SK-N-SH treated with all-trans-retinoic acid at 6 μM for 48 hours (cell line): Measurements from ENCODE around the gene SYNE2.
A peak's percentile ranks its signal among the peaks of the same experiment; 100 is the strongest.

Experiments
- ATAC-seq: fragments of 200-7000 bp; cut with Tn5 transposase; 3 replicates; pipeline ENCODE4 v1.9.1; 2020; ENCODE audit warnings: mild to moderate bottlenecking, moderate library complexity
- ARNTL ChIP-seq: fragments of 450-650 bp; formaldehyde crosslinking; IDR thresholded peaks from 2 replicates; pipeline ENCODE4 v1.5.0; 2020; ENCODE audit warnings: low read depth, mild to moderate bottlenecking, moderate library complexity, borderline replicate concordance
- BACH2 ChIP-seq: fragments of 250-450 bp; sonication (Bioruptor Pico); IDR thresholded peaks from 2 replicates; pipeline ENCODE4 v1.9.0; 2021; ENCODE audit warnings: mild to moderate bottlenecking, borderline replicate concordance
- ESRRG ChIP-seq: fragments of 250-450 bp; sonication (Bioruptor Pico); IDR thresholded peaks from 2 replicates; pipeline ENCODE4 v1.6.1; 2021; ENCODE audit warnings: mild to moderate bottlenecking
- GLIS3 ChIP-seq: fragments of 250-450 bp; sonication (Bioruptor Pico); IDR thresholded peaks from 2 replicates; pipeline ENCODE4 v1.5.0; 2020; ENCODE audit warnings: mild to moderate bottlenecking, moderate library complexity
- ISL1 ChIP-seq: fragments of 250-450 bp; sonication (Bioruptor Pico); IDR thresholded peaks from 2 replicates; pipeline ENCODE4 v2.1.2; 2022; ENCODE audit warnings: mild to moderate bottlenecking, moderate library complexity
- OSR1 ChIP-seq: fragments of 250-450 bp; sonication (Bioruptor Pico); IDR thresholded peaks from 2 replicates; pipeline ENCODE4 v1.8.0; 2022; ENCODE audit warnings: moderate library complexity, mild to moderate bottlenecking, inconsistent platforms
- PATZ1 ChIP-seq: fragments of 250-450 bp; sonication (Bioruptor Pico); IDR thresholded peaks from 2 replicates; pipeline ENCODE4 v1.8.0; 2020; ENCODE audit warnings: mild to moderate bottlenecking, moderate library complexity, borderline replicate concordance
- PPARA ChIP-seq: fragments of 250-450 bp; sonication (Bioruptor Pico); IDR thresholded peaks from 2 replicates; pipeline ENCODE4 v1.5.0; 2020; ENCODE audit warnings: mild to moderate bottlenecking, borderline replicate concordance
- RARB ChIP-seq: fragments of 250-450 bp; sonication (Bioruptor Pico); IDR thresholded peaks from 2 replicates; pipeline ENCODE4 v1.8.0; 2021; ENCODE audit warnings: mild to moderate bottlenecking, moderate library complexity
- SNAI2 ChIP-seq: fragments of 250-450 bp; sonication (Bioruptor Pico); IDR thresholded peaks from 2 replicates; pipeline ENCODE4 v1.5.0; 2020; ENCODE audit warnings: mild to moderate bottlenecking, moderate library complexity
- TCF4 ChIP-seq: fragments of 250-450 bp; sonication (Bioruptor Pico); IDR thresholded peaks from 2 replicates; pipeline ENCODE4 v1.8.0; 2021; ENCODE audit warnings: mild to moderate bottlenecking, moderate library complexity, borderline replicate concordance
- ZC3H10 ChIP-seq: fragments of 250-450 bp; sonication (Bioruptor Pico); IDR thresholded peaks from 2 replicates; pipeline ENCODE4 v1.5.1; 2021; ENCODE audit warnings: mild to moderate bottlenecking, moderate library complexity
- ZFP3 ChIP-seq: fragments of 250-450 bp; sonication (Bioruptor Pico); IDR thresholded peaks from 2 replicates; pipeline ENCODE4 v1.5.0; 2020; ENCODE audit warnings: mild to moderate bottlenecking, moderate library complexity
- ZNF565 ChIP-seq: fragments of 450-650 bp; formaldehyde crosslinking; conservative IDR thresholded peaks from 2 replicates; pipeline ENCODE4 v1.5.0; 2020; ENCODE audit warnings: low read depth, mild to moderate bottlenecking, moderate library complexity
- ZNF70 ChIP-seq: fragments of 450-650 bp; formaldehyde crosslinking; IDR thresholded peaks from 2 replicates; pipeline ENCODE4 v1.5.0; 2020; ENCODE audit warnings: mild to moderate bottlenecking, moderate library complexity
- ZNF8 ChIP-seq: fragments of 450-650 bp; formaldehyde crosslinking; IDR thresholded peaks from 2 replicates; pipeline ENCODE4 v1.5.0; 2020; ENCODE audit warnings: mild to moderate bottlenecking, moderate library complexity
- TF ChIP-seq, protein P1 (sequence below): fragments of 250-450 bp; sonication (Bioruptor Pico); IDR thresholded peaks from 2 replicates; pipeline ENCODE4 v1.5.1; 2020; ENCODE audit warnings: low read depth, mild to moderate bottlenecking, moderate library complexity
- TF ChIP-seq, protein P2 (sequence below): fragments of 250-450 bp; sonication (Bioruptor Pico); IDR thresholded peaks from 2 replicates; pipeline ENCODE4 v1.5.1; 2021; ENCODE audit warnings: mild to moderate bottlenecking, moderate library complexity
- TF ChIP-seq, protein P3 (sequence below): fragments of 250-450 bp; sonication (Bioruptor Pico); IDR thresholded peaks from 2 replicates; pipeline ENCODE4 v1.5.0; 2020; ENCODE audit warnings: mild to moderate bottlenecking, moderate library complexity

Gene SYNE2

GRCh38 chr14:63895510-63895909 is 42.7 kb downstream of the SYNE2 start:
- TF ChIP-seq ESRRG (CRISPR knock-in tag) (no peak), TCF4 (no peak), PATZ1 (CRISPR knock-in tag) (no peak)
- TF ChIP-seq, all 23 proteins: peak for 0
- ATAC-seq, result no peak

DNA sequence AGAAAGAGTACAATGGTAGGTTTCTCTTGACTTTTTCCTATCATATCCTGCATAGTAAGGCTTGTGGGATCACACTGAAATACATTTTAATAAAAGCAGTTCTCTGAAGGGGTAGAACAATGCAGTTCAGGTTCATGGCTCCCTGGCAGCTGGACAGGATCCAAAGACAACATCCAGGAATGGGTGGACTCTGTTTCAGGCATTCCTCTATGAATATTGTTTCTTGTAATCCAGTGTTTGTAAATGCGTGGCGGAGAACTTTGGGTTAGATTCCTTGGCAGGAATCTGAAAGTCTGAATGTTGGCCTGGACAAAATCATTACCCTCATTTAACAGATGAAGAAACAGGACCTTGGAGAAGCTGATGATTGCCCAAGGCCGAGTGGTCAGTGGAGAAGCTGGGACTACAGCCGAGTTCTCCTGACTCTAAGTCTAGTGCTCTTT is 43.5 kb downstream of the SYNE2 start:
- TF ChIP-seq GLIS3 (CRISPR knock-in tag), result no peak
- TF ChIP-seq PPARA (CRISPR knock-in tag), result no peak
- TF ChIP-seq, protein P1, sequence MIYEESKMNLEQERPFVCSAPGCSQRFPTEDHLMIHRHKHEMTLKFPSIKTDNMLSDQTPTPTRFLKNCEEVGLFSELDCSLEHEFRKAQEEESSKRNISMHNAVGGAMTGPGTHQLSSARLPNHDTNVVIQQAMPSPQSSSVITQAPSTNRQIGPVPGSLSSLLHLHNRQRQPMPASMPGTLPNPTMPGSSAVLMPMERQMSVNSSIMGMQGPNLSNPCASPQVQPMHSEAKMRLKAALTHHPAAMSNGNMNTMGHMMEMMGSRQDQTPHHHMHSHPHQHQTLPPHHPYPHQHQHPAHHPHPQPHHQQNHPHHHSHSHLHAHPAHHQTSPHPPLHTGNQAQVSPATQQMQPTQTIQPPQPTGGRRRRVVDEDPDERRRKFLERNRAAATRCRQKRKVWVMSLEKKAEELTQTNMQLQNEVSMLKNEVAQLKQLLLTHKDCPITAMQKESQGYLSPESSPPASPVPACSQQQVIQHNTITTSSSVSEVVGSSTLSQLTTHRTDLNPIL (CRISPR knock-in tag), result no peak
- TF ChIP-seq SNAI2, result no peak
- TF ChIP-seq PATZ1 (CRISPR knock-in tag), result no peak
- TF ChIP-seq ISL1 (CRISPR knock-in tag), result peak; percentile 76
- no peak for TF ChIP-seq TCF4
- TF ChIP-seq OSR1 (CRISPR knock-in tag), result no peak
- no peak for TF ChIP-seq ESRRG (CRISPR knock-in tag)
- 0 out of 2 replicates have a peak, but pooled peaks have one; percentile 21 for TF ChIP-seq ZNF8
- TF ChIP-seq ZNF565 (CRISPR knock-in tag), result no peak
- no peak for TF ChIP-seq ZFP3 (CRISPR knock-in tag)
- TF ChIP-seq, protein P2, sequence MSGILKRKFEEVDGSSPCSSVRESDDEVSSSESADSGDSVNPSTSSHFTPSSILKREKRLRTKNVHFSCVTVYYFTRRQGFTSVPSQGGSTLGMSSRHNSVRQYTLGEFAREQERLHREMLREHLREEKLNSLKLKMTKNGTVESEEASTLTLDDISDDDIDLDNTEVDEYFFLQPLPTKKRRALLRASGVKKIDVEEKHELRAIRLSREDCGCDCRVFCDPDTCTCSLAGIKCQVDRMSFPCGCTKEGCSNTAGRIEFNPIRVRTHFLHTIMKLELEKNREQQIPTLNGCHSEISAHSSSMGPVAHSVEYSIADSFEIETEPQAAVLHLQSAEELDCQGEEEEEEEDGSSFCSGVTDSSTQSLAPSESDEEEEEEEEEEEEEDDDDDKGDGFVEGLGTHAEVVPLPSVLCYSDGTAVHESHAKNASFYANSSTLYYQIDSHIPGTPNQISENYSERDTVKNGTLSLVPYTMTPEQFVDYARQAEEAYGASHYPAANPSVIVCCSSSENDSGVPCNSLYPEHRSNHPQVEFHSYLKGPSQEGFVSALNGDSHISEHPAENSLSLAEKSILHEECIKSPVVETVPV (CRISPR knock-in tag), result no peak
- no peak for TF ChIP-seq ZNF70 (CRISPR knock-in tag)
- TF ChIP-seq, all 23 proteins: peak for 2
- peak; percentile 77 for ATAC-seq

GRCh38 chr14:63897721-63898163 is 44.9 kb downstream of the SYNE2 start:
- TF ChIP-seq, protein P2 (CRISPR knock-in tag), result no peak
- TF ChIP-seq, protein P1 (CRISPR knock-in tag), result 0 out of 2 replicates have a peak, but pooled peaks have one; percentile 24
- 0 out of 2 replicates have a peak, but pooled peaks have one; percentile 26 for TF ChIP-seq ISL1 (CRISPR knock-in tag)
- TF ChIP-seq ARNTL (CRISPR knock-in tag), result no peak
- peak; percentile 21 for ATAC-seq

- TF ChIP-seq RARB (CRISPR knock-in tag), result no peak
- no peak for TF ChIP-seq GLIS3 (CRISPR knock-in tag)
- TF ChIP-seq, protein P3, sequence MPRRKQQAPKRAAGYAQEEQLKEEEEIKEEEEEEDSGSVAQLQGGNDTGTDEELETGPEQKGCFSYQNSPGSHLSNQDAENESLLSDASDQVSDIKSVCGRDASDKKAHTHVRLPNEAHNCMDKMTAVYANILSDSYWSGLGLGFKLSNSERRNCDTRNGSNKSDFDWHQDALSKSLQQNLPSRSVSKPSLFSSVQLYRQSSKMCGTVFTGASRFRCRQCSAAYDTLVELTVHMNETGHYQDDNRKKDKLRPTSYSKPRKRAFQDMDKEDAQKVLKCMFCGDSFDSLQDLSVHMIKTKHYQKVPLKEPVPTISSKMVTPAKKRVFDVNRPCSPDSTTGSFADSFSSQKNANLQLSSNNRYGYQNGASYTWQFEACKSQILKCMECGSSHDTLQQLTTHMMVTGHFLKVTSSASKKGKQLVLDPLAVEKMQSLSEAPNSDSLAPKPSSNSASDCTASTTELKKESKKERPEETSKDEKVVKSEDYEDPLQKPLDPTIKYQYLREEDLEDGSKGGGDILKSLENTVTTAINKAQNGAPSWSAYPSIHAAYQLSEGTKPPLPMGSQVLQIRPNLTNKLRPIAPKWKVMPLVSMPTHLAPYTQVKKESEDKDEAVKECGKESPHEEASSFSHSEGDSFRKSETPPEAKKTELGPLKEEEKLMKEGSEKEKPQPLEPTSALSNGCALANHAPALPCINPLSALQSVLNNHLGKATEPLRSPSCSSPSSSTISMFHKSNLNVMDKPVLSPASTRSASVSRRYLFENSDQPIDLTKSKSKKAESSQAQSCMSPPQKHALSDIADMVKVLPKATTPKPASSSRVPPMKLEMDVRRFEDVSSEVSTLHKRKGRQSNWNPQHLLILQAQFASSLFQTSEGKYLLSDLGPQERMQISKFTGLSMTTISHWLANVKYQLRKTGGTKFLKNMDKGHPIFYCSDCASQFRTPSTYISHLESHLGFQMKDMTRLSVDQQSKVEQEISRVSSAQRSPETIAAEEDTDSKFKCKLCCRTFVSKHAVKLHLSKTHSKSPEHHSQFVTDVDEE (CRISPR knock-in tag), result no peak
- no peak for TF ChIP-seq ZC3H10 (CRISPR knock-in tag)
- no peak for TF ChIP-seq BACH2 (CRISPR knock-in tag)
- TF ChIP-seq ZNF70 (CRISPR knock-in tag), result no peak
- TF ChIP-seq ESRRG (CRISPR knock-in tag), result no peak
- TF ChIP-seq OSR1 (CRISPR knock-in tag), result no peak
- no peak for TF ChIP-seq ZNF8
- no peak for ATAC-seq
Measured at GRCh38 chr14:63899953-63900352, 47.1 kb downstream of the SYNE2 start.
